HEK293 (cell line): ENCODE data around the gene ANGEL2.

ENCODE experiments used
- CTCF ChIA-PET: fragments of 350-600 bp; formaldehyde crosslinking; extraction: SDS; loops from one replicate; lab custom pipeline; 2021; ENCODE audit warnings: antibody characterized with exemption; lab: Yijun Ruan, JAX
- POLR2A ChIA-PET: fragments of 300-600 bp; formaldehyde crosslinking; extraction: SDS; loops from one replicate; lab custom pipeline; 2020; ENCODE audit warnings: antibody characterized with exemption, inconsistent platforms; lab: Yijun Ruan, JAX
- H3K27ac ChIP-seq: fragments of 200-500 bp; sonication (Bioruptor generic); 2 replicates; pipeline ENCODE4 v1.5.1; 2014; ENCODE audit warnings: low read depth, low read length, control low read depth, inconsistent platforms; ENCODE audit errors: extremely low read depth
- H3K36me3 ChIP-seq, 2 experiments: fragments of 200-500 bp in 1 of 2; sonication (Bioruptor generic) in 1 of 2; 1 replicate in 1 of 2; 2 replicates in 1 of 2; pipeline ENCODE4 v1.5.1; 2014 to 2017; ENCODE audit warnings: inconsistent platforms in 2 of 2, low read length in 2 of 2; ENCODE audit not compliant: control insufficient read depth in 2 of 2, insufficient read depth in 1 of 2
- H3K4me1 ChIP-seq: fragments of 200-500 bp; sonication (Bioruptor generic); 2 replicates; pipeline ENCODE4 v1.5.1; 2014; ENCODE audit warnings: mild to moderate bottlenecking, low read length, inconsistent platforms; ENCODE audit not compliant: control insufficient read depth, insufficient read depth
- H3K4me3 ChIP-seq: 2 replicates; pipeline ENCODE4 v1.5.1; 2011; ENCODE audit warnings: low read depth, mild to moderate bottlenecking, control low read depth, low read length, moderate library complexity
- H3K9me3 ChIP-seq: fragments of 200-500 bp; sonication (Bioruptor generic); 2 replicates; pipeline ENCODE4 v1.5.1; 2014; ENCODE audit warnings: low read depth, low read length, inconsistent platforms; ENCODE audit not compliant: control insufficient read depth, insufficient read depth
- GLI2 ChIP-seq: fragments of 450-650 bp; formaldehyde crosslinking; IDR thresholded peaks from 2 replicates; pipeline ENCODE4; 2017; ENCODE audit warnings: missing biosample characterization, missing genetic modification characterization, low read depth, borderline replicate concordance
- KLF10 ChIP-seq: fragments of 450-650 bp; IDR thresholded peaks from 2 replicates; pipeline ENCODE4 v1.5.1; 2018; ENCODE audit warnings: missing biosample characterization, mild to moderate bottlenecking, missing genetic modification characterization
- OSR2 ChIP-seq: fragments of 450-650 bp; formaldehyde crosslinking; IDR thresholded peaks from 2 replicates; pipeline ENCODE4 v1.5.1; 2016; ENCODE audit warnings: missing biosample characterization, missing genetic modification characterization
- REPIN1 ChIP-seq: fragments of 450-650 bp; formaldehyde crosslinking; IDR thresholded peaks from 2 replicates; pipeline ENCODE4 v1.5.1; 2017; ENCODE audit warnings: missing biosample characterization, missing genetic modification characterization, low read depth
- SP2 ChIP-seq: fragments of 450-650 bp; formaldehyde crosslinking; IDR thresholded peaks from 2 replicates; pipeline ENCODE4 v1.5.1; 2016; ENCODE audit warnings: missing biosample characterization, missing genetic modification characterization
- ZNF138 ChIP-seq: fragments of 450-650 bp; formaldehyde crosslinking; IDR thresholded peaks from 2 replicates; pipeline ENCODE4 v1.5.1; 2016; ENCODE audit warnings: missing biosample characterization, missing genetic modification characterization, borderline replicate concordance
- ZNF223 ChIP-seq: fragments of 450-650 bp; formaldehyde crosslinking; IDR thresholded peaks from 2 replicates; pipeline ENCODE4 v1.5.1; 2016; ENCODE audit warnings: missing biosample characterization, missing genetic modification characterization
- ZNF239 ChIP-seq: fragments of 450-650 bp; formaldehyde crosslinking; IDR thresholded peaks from 2 replicates; pipeline ENCODE4 v1.5.1; 2016; ENCODE audit warnings: missing biosample characterization, missing genetic modification characterization
- ZNF274 ChIP-seq, 2 experiments: fragments of 200-500 bp in 1 of 2; fragments of 450-650 bp in 1 of 2; sonication (Bioruptor generic) in 1 of 2; formaldehyde crosslinking in 1 of 2; IDR thresholded peaks; 2 replicates each; pipeline versions ENCODE4 v1.5.1 to v1.6.1; 2014 to 2016; ENCODE audit warnings: borderline replicate concordance in 1 of 2, inconsistent platforms in 1 of 2, low read length in 1 of 2, missing biosample characterization in 1 of 2, missing genetic modification characterization in 1 of 2
- ZNF311 ChIP-seq: fragments of 450-650 bp; formaldehyde crosslinking; IDR thresholded peaks from 2 replicates; pipeline ENCODE4 v1.5.1; 2017; ENCODE audit warnings: missing biosample characterization, missing genetic modification characterization, borderline replicate concordance
- ZNF324 ChIP-seq: fragments of 450-650 bp; formaldehyde crosslinking; IDR thresholded peaks from 2 replicates; pipeline ENCODE4 v1.5.1; 2016; ENCODE audit warnings: missing biosample characterization, missing genetic modification characterization
- ZNF473 ChIP-seq: fragments of 450-650 bp; formaldehyde crosslinking; IDR thresholded peaks from 2 replicates; pipeline ENCODE4 v1.5.1; 2017; ENCODE audit warnings: missing biosample characterization, missing genetic modification characterization
- ZNF530 ChIP-seq: fragments of 450-650 bp; formaldehyde crosslinking; IDR thresholded peaks from 2 replicates; pipeline ENCODE4 v1.5.1; 2016; ENCODE audit warnings: low read depth, missing biosample characterization, missing genetic modification characterization
- ZNF548 ChIP-seq: fragments of 450-650 bp; formaldehyde crosslinking; IDR thresholded peaks from 2 replicates; pipeline ENCODE4 v1.5.1; 2016; ENCODE audit warnings: missing biosample characterization, missing genetic modification characterization
- ZNF596 ChIP-seq: fragments of 450-650 bp; IDR thresholded peaks from 2 replicates; pipeline ENCODE4 v1.5.0; 2018; ENCODE audit warnings: missing biosample characterization, mild to moderate bottlenecking, missing genetic modification characterization, moderate library complexity
- ZNF600 ChIP-seq: fragments of 450-650 bp; formaldehyde crosslinking; IDR thresholded peaks from 2 replicates; pipeline ENCODE4 v1.5.1; 2016; ENCODE audit warnings: missing biosample characterization, missing genetic modification characterization
- ZNF610 ChIP-seq: fragments of 450-650 bp; formaldehyde crosslinking; IDR thresholded peaks from 2 replicates; pipeline ENCODE4 v1.5.1; 2016; ENCODE audit warnings: missing biosample characterization, missing genetic modification characterization, borderline replicate concordance
- ZNF658 ChIP-seq: fragments of 450-650 bp; formaldehyde crosslinking; IDR thresholded peaks from 2 replicates; pipeline ENCODE4; 2016; ENCODE audit warnings: missing biosample characterization, missing genetic modification characterization
- ZNF670 ChIP-seq: fragments of 450-650 bp; formaldehyde crosslinking; IDR thresholded peaks from 2 replicates; pipeline ENCODE4 v1.5.1; 2016; ENCODE audit warnings: missing biosample characterization, missing genetic modification characterization, low read depth
- ZNF677 ChIP-seq: fragments of 450-650 bp; IDR thresholded peaks from 2 replicates; pipeline ENCODE4 v1.5.0; 2018; ENCODE audit warnings: missing biosample characterization, mild to moderate bottlenecking, missing genetic modification characterization, moderate library complexity
- ZNF777 ChIP-seq: fragments of 450-650 bp; formaldehyde crosslinking; IDR thresholded peaks from 2 replicates; pipeline ENCODE4 v1.5.1; 2017; ENCODE audit warnings: missing biosample characterization, missing genetic modification characterization, borderline replicate concordance
- TF ChIP-seq, protein P1 (sequence below): fragments of 450-650 bp; formaldehyde crosslinking; IDR thresholded peaks from 2 replicates; pipeline ENCODE4 v1.5.1; 2016; ENCODE audit warnings: missing biosample characterization, missing genetic modification characterization
- TF ChIP-seq, protein P2 (sequence below): fragments of 450-650 bp; formaldehyde crosslinking; IDR thresholded peaks from 2 replicates; pipeline ENCODE4 v1.5.1; 2016; ENCODE audit warnings: missing biosample characterization, missing genetic modification characterization, borderline replicate concordance
- TF ChIP-seq, protein P3 (sequence below): fragments of 450-650 bp; formaldehyde crosslinking; IDR thresholded peaks from 2 replicates; pipeline ENCODE4 v1.5.1; 2016; ENCODE audit warnings: missing biosample characterization, missing genetic modification characterization

The ANGEL2 gene

DNA sequence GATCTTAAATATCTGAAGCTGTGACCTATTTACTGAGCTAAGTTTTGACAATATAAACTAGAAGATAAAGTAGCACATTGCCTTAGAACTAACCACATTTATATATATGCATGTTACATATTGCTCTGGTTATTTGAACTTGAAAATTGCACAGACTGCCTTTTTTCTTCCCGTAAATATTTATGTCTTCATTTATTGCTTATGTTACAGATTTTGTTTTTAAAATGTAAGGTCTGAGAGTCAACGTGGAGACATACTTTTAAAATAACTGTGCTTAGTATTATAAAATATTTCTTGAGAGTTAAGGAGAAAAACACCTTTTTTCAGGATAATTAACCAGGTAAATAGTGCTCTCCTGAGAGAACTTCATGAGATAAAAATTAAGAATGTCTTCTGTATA is 38.5 kb upstream of the ANGEL2 start (continued):
- TF ChIP-seq ZNF610 = no peak

DNA sequence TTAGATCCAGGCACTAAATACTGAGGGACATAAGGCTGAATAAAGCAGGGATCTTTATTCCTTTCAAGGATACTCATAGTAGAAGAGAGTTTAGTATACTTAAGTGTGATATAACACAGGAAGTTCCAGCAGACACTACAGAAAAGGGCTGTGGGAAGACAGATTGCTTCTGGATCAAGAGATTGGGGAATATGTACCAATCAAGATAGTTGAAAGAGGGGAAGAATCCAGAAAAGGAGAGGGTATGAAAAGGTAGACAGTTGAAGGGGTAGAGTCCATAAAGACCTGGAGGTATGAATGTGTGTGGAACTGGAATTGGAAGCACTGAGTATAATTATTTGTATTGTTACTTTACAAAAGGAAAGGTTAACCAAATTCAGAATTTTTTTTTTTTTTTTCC is 37.8 kb upstream of the ANGEL2 start:
- CTCF ChIA-PET = interaction anchor here (0.7 kb wide), 1 partner anchor 58 kb away, joined by 6 read pairs; no protein-coding TSS in a partner anchor
- no peak overlapping the region for H3K4me3 ChIP-seq
- H3K9me3 ChIP-seq = no peaks in the 10 kb centered on the region
- H3K36me3 ChIP-seq = no peaks in the 10 kb centered on the region
- TF ChIP-seq ZNF677 (tag by site-specific recombination) = no peak
- TF ChIP-seq ZNF548 (tag by site-specific recombination) = no peak
- TF ChIP-seq ZNF138 (tag by site-specific recombination) = no peak
- TF ChIP-seq ZNF658 (tag by site-specific recombination) = no peak
- TF ChIP-seq ZNF530 (tag by site-specific recombination) = no peak
- no peak for TF ChIP-seq ZNF600 (tag by site-specific recombination)
- TF ChIP-seq ZNF324 (tag by site-specific recombination) = no peak
- no peak for TF ChIP-seq GLI2 (tag by site-specific recombination)
- no peak for TF ChIP-seq ZNF311 (tag by site-specific recombination)
- TF ChIP-seq ZNF596 (tag by site-specific recombination) = no peak
- TF ChIP-seq SP2 (tag by site-specific recombination) = no peak
- POLR2A ChIA-PET = no interaction called here
- H3K4me1 ChIP-seq = no peaks in the 10 kb centered on the region
- H3K27ac ChIP-seq = no peak overlapping the region

DNA sequence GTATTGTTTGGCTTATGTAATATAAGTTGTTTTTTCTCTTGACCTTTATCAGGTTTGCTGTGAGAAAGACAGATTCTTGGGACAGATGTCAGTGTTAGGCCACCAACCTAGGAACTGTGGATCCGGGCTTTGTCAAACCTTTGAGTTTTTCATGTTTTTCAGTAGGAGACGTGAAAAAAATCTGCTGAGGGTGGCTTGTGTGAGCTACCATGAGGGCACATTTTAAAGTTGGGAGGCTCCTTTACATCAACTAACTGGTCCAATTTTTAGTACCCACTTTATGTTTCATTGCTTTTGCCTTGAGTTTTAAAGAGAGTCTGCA is 36.2 kb upstream of the ANGEL2 start:
- H3K27ac ChIP-seq = no peak overlapping the region
- no peaks in the 10 kb centered on the region for H3K36me3 ChIP-seq
- POLR2A ChIA-PET = interaction anchor here (0.9 to 1.1 kb wide), 2 partner anchors 21 to 100 kb away, joined by 3 read pairs; no protein-coding TSS in a partner anchor
- peak overlapping the region; percentile 90 for H3K4me3 ChIP-seq
- no peaks in the 10 kb centered on the region for H3K9me3 ChIP-seq
- CTCF ChIA-PET = interaction anchor here (0.7 kb wide), 1 partner anchor 16 kb away, joined by 3 read pairs; no protein-coding TSS in a partner anchor
- H3K4me1 ChIP-seq = no peaks in the 10 kb centered on the region
- TF ChIP-seq ZNF223 (tag by site-specific recombination) = no peak
- TF ChIP-seq ZNF670 (tag by site-specific recombination) = no peak
- TF ChIP-seq ZNF473 (tag by site-specific recombination) = no peak
- TF ChIP-seq OSR2 (tag by site-specific recombination) = no peak
- no peak for TF ChIP-seq ZNF274 (IDR thresholded peaks at IDR 0.05; ENCODE audit: low read length)
- TF ChIP-seq ZNF274 (tag by site-specific recombination; IDR thresholded peaks at IDR 0.05; ENCODE audit: borderline replicate concordance) = no peak
- no peak for TF ChIP-seq ZNF324 (tag by site-specific recombination)
- TF ChIP-seq, protein P1, sequence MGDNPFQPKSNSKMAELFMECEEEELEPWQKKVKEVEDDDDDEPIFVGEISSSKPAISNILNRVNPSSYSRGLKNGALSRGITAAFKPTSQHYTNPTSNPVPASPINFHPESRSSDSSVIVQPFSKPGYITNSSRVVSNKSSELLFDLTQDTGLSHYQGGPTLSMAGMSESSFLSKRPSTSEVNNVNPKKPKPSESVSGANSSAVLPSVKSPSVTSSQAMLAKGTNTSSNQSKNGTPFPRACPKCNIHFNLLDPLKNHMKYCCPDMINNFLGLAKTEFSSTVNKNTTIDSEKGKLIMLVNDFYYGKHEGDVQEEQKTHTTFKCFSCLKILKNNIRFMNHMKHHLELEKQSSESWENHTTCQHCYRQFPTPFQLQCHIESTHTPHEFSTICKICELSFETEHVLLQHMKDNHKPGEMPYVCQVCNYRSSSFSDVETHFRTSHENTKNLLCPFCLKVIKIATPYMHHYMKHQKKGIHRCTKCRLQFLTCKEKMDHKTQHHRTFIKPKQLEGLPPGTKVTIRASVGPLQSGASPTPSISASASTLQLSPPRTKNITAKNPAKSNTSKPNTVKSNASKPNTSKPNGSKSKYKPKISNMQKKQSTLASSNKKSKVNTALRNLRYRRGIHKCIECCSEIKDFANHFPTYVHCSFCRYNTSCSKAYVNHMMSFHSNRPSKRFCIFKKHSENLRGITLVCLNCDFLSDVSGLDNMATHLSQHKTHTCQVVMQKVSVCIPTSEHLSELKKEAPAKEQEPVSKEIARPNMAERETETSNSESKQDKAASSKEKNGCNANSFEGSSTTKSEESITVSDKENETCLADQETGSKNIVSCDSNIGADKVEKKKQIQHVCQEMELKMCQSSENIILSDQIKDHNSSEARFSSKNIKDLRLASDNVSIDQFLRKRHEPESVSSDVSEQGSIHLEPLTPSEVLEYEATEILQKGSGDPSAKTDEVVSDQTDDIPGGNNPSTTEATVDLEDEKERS (tag by site-specific recombination) = no peak
- no peak for TF ChIP-seq ZNF239
- no peak for TF ChIP-seq ZNF777 (tag by site-specific recombination)
- TF ChIP-seq, protein P2, sequence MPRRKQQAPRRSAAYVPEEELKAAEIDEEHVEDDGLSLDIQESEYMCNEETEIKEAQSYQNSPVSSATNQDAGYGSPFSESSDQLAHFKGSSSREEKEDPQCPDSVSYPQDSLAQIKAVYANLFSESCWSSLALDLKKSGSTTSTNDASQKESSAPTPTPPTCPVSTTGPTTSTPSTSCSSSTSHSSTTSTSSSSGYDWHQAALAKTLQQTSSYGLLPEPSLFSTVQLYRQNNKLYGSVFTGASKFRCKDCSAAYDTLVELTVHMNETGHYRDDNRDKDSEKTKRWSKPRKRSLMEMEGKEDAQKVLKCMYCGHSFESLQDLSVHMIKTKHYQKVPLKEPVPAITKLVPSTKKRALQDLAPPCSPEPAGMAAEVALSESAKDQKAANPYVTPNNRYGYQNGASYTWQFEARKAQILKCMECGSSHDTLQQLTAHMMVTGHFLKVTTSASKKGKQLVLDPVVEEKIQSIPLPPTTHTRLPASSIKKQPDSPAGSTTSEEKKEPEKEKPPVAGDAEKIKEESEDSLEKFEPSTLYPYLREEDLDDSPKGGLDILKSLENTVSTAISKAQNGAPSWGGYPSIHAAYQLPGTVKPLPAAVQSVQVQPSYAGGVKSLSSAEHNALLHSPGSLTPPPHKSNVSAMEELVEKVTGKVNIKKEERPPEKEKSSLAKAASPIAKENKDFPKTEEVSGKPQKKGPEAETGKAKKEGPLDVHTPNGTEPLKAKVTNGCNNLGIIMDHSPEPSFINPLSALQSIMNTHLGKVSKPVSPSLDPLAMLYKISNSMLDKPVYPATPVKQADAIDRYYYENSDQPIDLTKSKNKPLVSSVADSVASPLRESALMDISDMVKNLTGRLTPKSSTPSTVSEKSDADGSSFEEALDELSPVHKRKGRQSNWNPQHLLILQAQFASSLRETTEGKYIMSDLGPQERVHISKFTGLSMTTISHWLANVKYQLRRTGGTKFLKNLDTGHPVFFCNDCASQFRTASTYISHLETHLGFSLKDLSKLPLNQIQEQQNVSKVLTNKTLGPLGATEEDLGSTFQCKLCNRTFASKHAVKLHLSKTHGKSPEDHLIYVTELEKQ (tag by site-specific recombination) = no peak
- TF ChIP-seq, protein P3, sequence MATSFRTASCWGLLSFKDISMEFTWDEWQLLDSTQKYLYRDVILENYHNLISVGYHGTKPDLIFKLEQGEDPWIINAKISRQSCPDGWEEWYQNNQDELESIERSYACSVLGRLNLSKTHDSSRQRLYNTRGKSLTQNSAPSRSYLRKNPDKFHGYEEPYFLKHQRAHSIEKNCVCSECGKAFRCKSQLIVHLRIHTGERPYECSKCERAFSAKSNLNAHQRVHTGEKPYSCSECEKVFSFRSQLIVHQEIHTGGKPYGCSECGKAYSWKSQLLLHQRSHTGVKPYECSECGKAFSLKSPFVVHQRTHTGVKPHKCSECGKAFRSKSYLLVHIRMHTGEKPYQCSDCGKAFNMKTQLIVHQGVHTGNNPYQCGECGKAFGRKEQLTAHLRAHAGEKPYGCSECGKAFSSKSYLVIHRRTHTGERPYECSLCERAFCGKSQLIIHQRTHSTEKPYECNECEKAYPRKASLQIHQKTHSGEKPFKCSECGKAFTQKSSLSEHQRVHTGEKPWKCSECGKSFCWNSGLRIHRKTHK (tag by site-specific recombination) = no peak
- TF ChIP-seq ZNF548 (tag by site-specific recombination) = no peak
- TF ChIP-seq KLF10 = no peak
- no peak for TF ChIP-seq REPIN1 (tag by site-specific recombination)
